Type B pancreatic cell (in vitro differentiated cells): ENCODE data around the gene PPARG. TPM values are rescaled to one million over a fixed set of nuclear protein-coding genes. Genes with fewer than 3 reads are reported as not detected.
A peak's percentile ranks its signal among the peaks of the same experiment; 100 is the strongest.
"Not testable (repeated sequence)": the region's sequence is repeated elsewhere in the genome, so short reads cannot be mapped to it uniquely, and the experiment has no call there.

Source experiments
- DNase-seq: peaks from one replicate; pipeline ENCODE4 v3.0.0; 2021; ENCODE audit warnings: mixed read lengths; ENCODE audit not compliant: unreplicated experiment; ENCODE audit errors: extremely low spot score
- H3K27ac Mint-ChIP-seq: 2 replicates; pipeline ENCODE4 v1.8.0; 2021; ENCODE audit warnings: mild to moderate bottlenecking, mixed read lengths
- H3K27me3 Mint-ChIP-seq: 2 replicates; pipeline ENCODE4 v1.8.0; 2021; ENCODE audit warnings: mixed read lengths
- H3K36me3 Mint-ChIP-seq: 2 replicates; pipeline ENCODE4 v1.8.0; 2021; ENCODE audit warnings: mixed read lengths
- H3K4me1 Mint-ChIP-seq: one replicate; pipeline ENCODE4 v1.8.0; 2021; ENCODE audit warnings: mixed read lengths; ENCODE audit not compliant: unreplicated experiment
- H3K4me3 Mint-ChIP-seq: 2 replicates; pipeline ENCODE4 v1.8.0; 2021; ENCODE audit warnings: mild to moderate bottlenecking, mixed read lengths
- H3K9me3 Mint-ChIP-seq: 2 replicates; pipeline ENCODE4 v1.8.0; 2021; ENCODE audit warnings: mixed read lengths
- CTCF ChIP-seq: fragments of 200-600 bp; sonication (generic); conservative IDR thresholded peaks from 2 replicates; pipeline ENCODE4 v1.5.0; 2021; ENCODE audit warnings: antibody characterized with exemption, mild to moderate bottlenecking
- total RNA-seq: library from RNA; stranded (reverse); gene quantifications from 2 replicates; pipeline ENCODE4 v1.2.1, GENCODE V29; 2021; ENCODE audit warnings: low replicate concordance

Gene PPARG
- total RNA-seq, 1 donor from 2014 or later: 21.5 TPM

- Mint-ChIP-seq H3K9me3 (no peaks in the 10 kb centered on the region), H3K4me3 (no peak overlapping the region), H3K27ac (no peak overlapping the region), H3K27me3 (peaks cover 53% of the 10 kb centered on the region), H3K4me1 (peaks cover 5% of the 10 kb centered on the region), H3K36me3 (no peaks in the 10 kb centered on the region)
- no peak for TF ChIP-seq CTCF
- no peak for DNase-seq
Measured at GRCh38 chr3:12284591-12284990, 4.3 kb upstream of the PPARG start.

GRCh38 chr3:12285003-12285555 is 3.8 kb upstream of the PPARG start:
- Mint-ChIP-seq H3K36me3 (no peaks in the 10 kb centered on the region), H3K27ac (no peak overlapping the region), H3K9me3 (no peaks in the 10 kb centered on the region), H3K4me1 (peaks cover 3% of the 10 kb centered on the region), H3K4me3 (no peak overlapping the region), H3K27me3 (peaks cover 56% of the 10 kb centered on the region)
- no peak for TF ChIP-seq CTCF
- DNase-seq: no peak

- Mint-ChIP-seq H3K27ac (peak overlapping the region; percentile 37), H3K27me3 (peaks cover 53% of the 10 kb centered on the region), H3K4me3 (peak overlapping the region; percentile 77)
- H3K36me3 Mint-ChIP-seq, H3K9me3 Mint-ChIP-seq, H3K4me1 Mint-ChIP-seq, DNase-seq: not testable (repeated sequence)
Measured at GRCh38 chr3:12285779-12286178, 3.1 kb upstream of the PPARG start.

GRCh38 chr3:12286504-12286903 is 2.4 kb upstream of the PPARG start:
- no peak for DNase-seq
- no peak for TF ChIP-seq CTCF
- Mint-ChIP-seq H3K4me3 (peak overlapping the region; percentile 82), H3K4me1 (no peaks in the 10 kb centered on the region), H3K27ac (peak overlapping the region; percentile 36), H3K27me3 (peaks cover 58% of the 10 kb centered on the region), H3K36me3 (no peaks in the 10 kb centered on the region), H3K9me3 (no peaks in the 10 kb centered on the region)

GRCh38 chr3:12286927-12287726 is 1.7 kb upstream of the PPARG start:
- no peaks in the 10 kb centered on the region for H3K9me3 Mint-ChIP-seq
- peak; percentile 24 for TF ChIP-seq CTCF
- H3K36me3 Mint-ChIP-seq: no peaks in the 10 kb centered on the region
- H3K27me3 Mint-ChIP-seq: peaks cover 63% of the 10 kb centered on the region
- H3K4me1 Mint-ChIP-seq: no peaks in the 10 kb centered on the region
- no peak for DNase-seq
- H3K27ac Mint-ChIP-seq: peak overlapping the region; percentile 36
- peak overlapping the region; percentile 82 for H3K4me3 Mint-ChIP-seq

- DNase-seq: no peak
- H3K27ac Mint-ChIP-seq: no peak overlapping the region
- TF ChIP-seq CTCF: no peak
- H3K4me3 Mint-ChIP-seq: peak overlapping the region; percentile 82
- no peaks in the 10 kb centered on the region for H3K9me3 Mint-ChIP-seq
- H3K4me1 Mint-ChIP-seq: no peaks in the 10 kb centered on the region
- H3K36me3 Mint-ChIP-seq: no peaks in the 10 kb centered on the region
- H3K27me3 Mint-ChIP-seq: peaks cover 67% of the 10 kb centered on the region
Measured at GRCh38 chr3:12287727-12288181, 1.1 kb upstream of the PPARG start.
